NOMO-1 (cell line): ENCODE results near the gene PARD3B.

Source experiments
- DNase-seq, 2 experiments: peaks; one replicate each; lab custom pipeline; 2025; ENCODE audit not compliant: unreplicated experiment in 2 of 2; lab: John Stamatoyannopoulos, UW

The PARD3B gene

DNA sequence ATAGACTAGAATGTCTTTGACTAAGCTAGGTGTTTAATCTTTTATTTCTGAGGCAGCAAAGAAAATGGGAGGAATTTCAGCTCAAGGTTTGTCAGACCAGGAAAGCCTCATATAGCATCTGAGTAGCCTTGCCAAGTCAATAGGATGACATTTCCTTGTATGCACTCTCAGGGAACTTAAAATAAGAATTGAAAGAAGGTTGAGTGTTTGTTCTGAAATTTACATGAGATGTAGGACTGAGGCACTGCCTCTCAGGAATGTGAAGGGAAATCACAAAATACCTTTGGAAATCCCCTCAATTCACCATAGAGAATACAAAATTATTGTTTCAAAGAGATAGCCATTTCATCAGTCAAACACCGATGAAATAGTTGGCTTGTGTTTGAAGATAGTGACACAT is 745.0 kb downstream of the PARD3B start:
- DNase-seq: no peak

GRCh38 chr2:205292665-205293295 is 747.5 kb downstream of the PARD3B start:
- DNase-seq: no peak

DNA sequence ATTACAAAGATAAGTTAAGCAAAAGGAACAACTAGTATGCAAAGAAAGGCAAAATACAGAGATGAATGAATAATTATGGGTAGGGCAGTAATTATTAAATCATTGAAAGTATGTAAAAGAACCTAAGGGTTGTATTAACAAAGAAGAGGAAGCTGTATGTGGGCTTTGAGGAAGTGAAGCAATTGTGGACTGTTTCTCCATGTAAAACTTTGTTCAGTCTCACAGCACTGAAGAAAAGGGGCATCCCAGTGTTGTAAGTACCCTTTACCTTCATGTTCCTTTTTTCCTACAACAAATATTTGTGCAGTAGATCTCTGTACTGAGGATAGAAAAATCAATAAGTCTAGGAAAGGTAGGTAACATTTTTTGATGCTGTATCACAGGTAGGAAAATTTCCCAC is 748.3 kb downstream of the PARD3B start:
- peak; percentile 21 to 36 for DNase-seq

DNA sequence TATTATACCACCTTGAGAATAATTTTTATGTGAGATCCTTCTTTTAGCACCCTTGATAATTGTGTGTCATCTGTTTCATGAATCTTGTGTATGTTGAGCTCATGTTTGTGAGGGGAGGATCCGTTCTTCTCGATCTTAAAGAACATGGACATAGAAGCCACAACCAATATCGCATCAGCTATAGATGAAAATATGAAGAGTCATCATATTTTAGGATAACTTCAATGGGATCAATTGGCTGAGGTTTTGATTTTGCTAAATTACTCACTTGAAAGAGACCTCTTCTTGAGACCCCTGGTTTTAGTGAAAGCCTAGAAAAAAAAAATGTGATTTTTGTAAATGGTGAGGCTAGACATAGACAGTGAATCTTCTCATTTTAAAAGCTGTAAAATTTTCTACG is 751.7 kb downstream of the PARD3B start:
- DNase-seq: no peak

- no peak for DNase-seq
Measured at GRCh38 chr2:205297368-205297767, 752.1 kb downstream of the PARD3B start.

DNA sequence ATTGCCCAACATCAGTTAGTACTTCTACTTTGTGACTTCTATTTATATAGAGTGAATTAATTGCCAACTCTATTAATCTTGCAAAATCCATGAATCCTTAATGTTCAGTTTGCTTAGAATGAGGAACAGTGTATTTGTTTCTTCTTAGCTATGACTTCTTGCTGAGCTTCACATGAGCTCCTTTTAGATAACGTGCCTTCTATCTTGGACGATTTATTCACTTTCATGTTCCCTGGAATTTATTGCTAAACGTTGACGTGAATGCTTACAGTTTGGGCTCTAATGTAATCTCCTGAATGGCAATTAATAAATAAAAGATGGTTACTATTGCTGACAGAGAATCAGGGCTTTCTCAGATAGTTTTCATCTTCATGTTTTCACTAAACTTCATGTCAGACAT is 752.6 kb downstream of the PARD3B start:
- no peak for DNase-seq

DNA sequence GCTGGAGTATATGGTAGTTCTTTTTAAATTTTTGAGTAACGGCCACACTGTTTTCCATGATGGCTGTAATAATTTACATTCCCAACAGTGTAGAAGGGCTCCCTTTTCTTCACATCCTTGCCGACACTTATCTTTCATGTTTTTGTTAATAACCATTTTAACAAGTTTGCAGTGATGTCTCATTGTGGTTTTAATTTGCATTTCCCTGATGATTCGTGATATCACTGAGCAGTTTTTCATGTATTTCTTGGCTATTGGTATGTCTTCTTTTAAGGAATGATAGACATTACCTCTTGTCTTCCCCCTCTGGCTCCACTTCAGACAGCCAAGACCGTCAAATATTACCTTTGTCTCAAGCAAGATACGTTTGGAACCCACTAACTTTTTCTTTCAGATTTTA is 765.9 kb downstream of the PARD3B start:
- DNase-seq: no peak

DNA sequence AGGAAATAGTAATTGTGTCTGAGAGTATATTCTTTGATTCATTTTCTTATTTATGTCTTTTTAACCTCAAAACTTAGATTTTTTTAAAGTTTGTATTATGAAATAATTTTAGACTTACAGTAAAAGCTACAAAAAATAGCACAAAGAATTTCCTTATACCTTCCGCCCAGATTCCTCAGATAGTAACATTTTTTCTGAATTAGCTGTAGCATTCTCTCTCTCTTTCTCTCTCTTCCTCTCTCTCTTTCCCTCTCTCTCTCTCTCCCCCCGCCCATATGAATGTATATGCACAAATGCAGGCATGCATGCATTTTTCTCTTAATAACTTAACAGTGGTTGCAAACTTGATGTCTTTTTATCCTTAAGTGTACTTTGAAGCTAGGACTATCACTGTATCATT is 776.0 kb downstream of the PARD3B start:
- DNase-seq: no peak

GRCh38 chr2:205323929-205324328 is 778.7 kb downstream of the PARD3B start:
- no peak for DNase-seq

GRCh38 chr2:205324355-205324754 is 779.1 kb downstream of the PARD3B start:
- DNase-seq: peak in 1 of 2 experiments; percentile 5

DNA sequence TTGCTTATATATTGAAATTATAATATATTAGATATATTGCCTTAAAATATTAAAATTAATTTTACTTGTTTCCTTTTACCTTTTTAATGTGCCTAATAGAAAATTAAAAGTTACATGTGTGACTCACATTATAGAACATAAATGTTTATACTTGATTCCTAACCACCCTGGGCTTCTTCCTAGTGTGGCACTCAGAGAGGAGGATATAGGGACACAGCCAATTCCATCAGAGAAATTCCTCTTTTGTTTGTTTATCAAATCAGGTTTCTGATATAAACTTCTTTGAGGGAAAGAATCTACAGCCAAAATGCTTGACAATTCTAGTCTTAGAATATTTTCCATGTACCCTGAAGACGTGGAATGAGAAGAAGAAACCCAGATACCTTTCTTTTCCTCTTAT is 788.1 kb downstream of the PARD3B start:
- DNase-seq: no peak

GRCh38 chr2:205337274-205337673 is 792.0 kb downstream of the PARD3B start:
- no peak for DNase-seq

- no peak for DNase-seq
Measured at GRCh38 chr2:205338156-205338555, 792.9 kb downstream of the PARD3B start.

- no peak for DNase-seq
Measured at GRCh38 chr2:205343103-205343502, 797.8 kb downstream of the PARD3B start.

DNA sequence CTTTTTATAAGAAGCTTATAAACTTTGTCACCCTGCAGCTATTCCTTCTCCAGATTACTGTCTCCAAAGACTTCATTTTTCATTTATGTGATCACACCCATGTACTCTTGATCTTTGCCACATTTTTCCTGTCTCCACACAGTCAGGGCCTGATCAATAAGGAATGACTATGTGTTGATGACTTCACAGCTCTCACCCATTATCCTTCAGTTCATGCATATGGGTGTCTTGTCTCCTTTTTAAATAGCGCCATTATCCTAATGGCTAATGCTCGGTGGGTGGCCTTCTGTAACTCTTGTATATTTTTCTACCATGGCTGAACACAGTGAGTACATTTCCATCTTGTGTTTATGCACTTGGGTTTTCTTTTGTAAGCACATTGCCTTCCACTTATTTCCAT is 801.4 kb downstream of the PARD3B start:
- no peak for DNase-seq

GRCh38 chr2:205347899-205348298 is 802.6 kb downstream of the PARD3B start:
- DNase-seq: no peak

- no peak for DNase-seq
Measured at GRCh38 chr2:205352094-205352493, 806.8 kb downstream of the PARD3B start.

DNA sequence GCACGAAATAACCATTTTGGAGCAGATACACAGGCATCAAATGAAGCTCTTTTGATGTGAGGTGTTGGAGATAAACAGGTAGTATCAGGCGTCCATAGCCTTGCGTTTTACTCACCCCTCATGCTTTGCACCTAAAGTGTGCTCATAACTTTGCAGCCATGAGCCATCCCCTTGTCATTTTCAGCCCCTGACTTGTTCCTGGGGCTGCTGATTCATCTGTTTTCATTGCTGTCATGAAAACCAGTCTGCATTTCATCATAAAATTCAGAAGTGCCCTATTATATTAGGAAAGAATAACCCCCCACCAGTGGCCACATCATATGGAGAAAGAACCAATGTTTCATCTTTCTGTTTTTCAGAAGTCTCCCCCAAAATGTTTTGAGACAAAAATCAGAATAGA is 807.3 kb downstream of the PARD3B start:
- no peak for DNase-seq

DNA sequence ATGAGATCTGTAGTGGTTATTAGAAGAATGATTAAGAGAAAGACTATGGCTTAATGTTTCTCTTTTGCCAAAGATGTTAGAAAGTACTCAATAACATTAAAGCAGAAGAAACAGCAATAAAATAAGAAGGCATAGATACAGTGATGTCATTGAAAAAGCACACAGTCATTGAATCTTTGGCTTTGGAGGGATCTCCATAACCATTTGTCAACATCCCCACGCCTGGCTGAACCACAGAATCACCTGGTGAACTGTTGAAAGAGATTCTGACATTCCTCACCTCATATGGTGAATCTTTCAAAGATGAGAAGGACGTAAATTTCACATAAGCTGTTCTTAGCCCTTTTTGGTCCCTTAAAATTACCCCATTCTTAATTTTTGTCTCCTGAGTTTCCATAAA is 812.5 kb downstream of the PARD3B start:
- DNase-seq: no peak

DNA sequence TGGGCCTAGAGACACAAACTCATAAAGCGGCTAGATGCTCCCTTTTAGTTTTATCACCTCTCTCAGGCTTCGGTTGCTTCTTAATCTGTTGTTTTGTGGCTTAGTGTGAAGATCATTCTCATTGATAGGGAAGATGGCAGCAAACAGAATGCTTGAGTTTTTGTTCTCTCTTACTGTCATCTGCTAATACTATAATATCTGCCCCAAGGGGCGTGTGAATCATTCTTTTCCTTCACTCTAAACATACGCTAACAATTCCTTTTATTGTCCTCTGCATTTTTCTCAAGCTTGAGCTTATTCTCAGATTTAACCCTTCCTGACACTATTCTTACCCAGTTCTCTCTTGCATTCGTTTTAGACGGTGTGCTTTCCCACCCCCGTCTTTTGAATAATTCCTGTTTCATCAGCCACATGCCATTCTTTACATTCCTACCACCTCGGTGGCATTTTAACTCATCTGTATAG is 813.1 kb downstream of the PARD3B start:
- DNase-seq: no peak

DNA sequence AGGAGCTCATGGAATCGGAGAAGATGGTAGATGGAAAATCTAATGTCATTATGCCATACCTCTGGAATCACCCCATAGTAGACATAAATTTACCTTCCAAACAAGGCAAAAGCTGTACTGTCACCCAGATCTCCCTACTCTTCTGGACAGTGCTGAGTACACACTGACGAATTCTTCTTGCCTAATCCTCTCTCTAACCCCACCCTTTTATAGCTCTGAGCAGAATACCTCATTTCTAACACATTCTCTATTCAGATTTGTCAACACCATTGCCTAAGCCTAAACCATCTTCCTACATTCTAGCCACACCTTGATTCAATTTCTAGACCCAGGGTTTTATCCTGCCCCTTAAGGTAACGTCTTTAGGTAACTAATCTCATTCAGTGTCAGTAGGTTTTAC is 816.0 kb downstream of the PARD3B start:
- DNase-seq: no peak

- DNase-seq: no peak
Measured at GRCh38 chr2:205361970-205362369, 816.7 kb downstream of the PARD3B start.

DNA sequence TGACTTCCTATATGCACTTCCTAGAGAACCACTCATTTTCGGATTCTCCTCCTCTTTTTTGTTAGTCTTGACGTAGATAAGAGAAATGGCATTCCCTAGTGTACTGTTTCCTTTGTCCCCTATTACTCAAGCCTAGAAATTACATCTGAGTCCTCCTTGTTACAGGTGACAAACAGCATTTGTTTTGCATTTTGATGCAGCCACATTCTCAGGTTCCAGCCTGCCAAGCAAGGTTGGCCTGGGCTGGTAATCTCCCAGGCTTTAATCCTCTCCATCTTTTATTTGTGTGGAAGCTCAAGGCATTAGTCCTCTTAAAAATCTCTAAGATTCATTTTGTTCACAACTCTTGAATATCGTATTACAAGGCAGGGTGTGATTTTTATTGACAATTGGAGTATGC is 819.0 kb downstream of the PARD3B start:
- no peak for DNase-seq
